Activated naive CD4-positive, alpha-beta T cell treated with anti-CD3 and anti-CD28 coated beads, Interleukin-2, amount 50 U/mL, for 16 hours (primary cell): ENCODE measurements around the gene NSUN7.
"Not testable (repeated sequence)": the region's sequence is repeated elsewhere in the genome, so short reads cannot be mapped to it uniquely, and the experiment has no call there.

ENCODE experiments used
- DNase-seq: peaks from one replicate; pipeline ENCODE4 v3.0.0-alpha.2; 2020

The NSUN7 gene

GRCh38 chr4:40749717-40750460, at the start of gene NSUN7:
NSUN7 (plus strand) TSS chr4:40749955; CDS start chr4:40750694, 739 bp downstream.
- peak; percentile 34 for DNase-seq

GRCh38 chr4:40702137-40702799, 47.5 kb upstream of the NSUN7 start:
- DNase-seq: no peak

GRCh38 chr4:40702800-40703151, 47.0 kb upstream of the NSUN7 start:
- no peak for DNase-seq

GRCh38 chr4:40704073-40704472, 45.7 kb upstream of the NSUN7 start:
- no peak for DNase-seq

- no peak for DNase-seq
These were observed 39.1 kb upstream of the NSUN7 start for GRCh38 chr4:40710484-40711254.

- DNase-seq: not testable (repeated sequence)
These were observed 36.8 kb upstream of the NSUN7 start for GRCh38 chr4:40713001-40713400.

GRCh38 chr4:40713798-40714197, 36.0 kb upstream of the NSUN7 start:
- DNase-seq: no peak

- no peak for DNase-seq
These were observed 31.2 kb upstream of the NSUN7 start for GRCh38 chr4:40718586-40718985.

GRCh38 chr4:40719008-40719623, 30.6 kb upstream of the NSUN7 start:
- DNase-seq: no peak

- no peak for DNase-seq
These were observed 29.4 kb upstream of the NSUN7 start for GRCh38 chr4:40720351-40720750.

GRCh38 chr4:40720916-40721315, 28.8 kb upstream of the NSUN7 start:
- no peak for DNase-seq

GRCh38 chr4:40721730-40722171, 28.0 kb upstream of the NSUN7 start:
- no peak for DNase-seq

GRCh38 chr4:40722576-40723161, 27.1 kb upstream of the NSUN7 start:
- no peak for DNase-seq

GRCh38 chr4:40723728-40724127, 26.0 kb upstream of the NSUN7 start:
- no peak for DNase-seq

GRCh38 chr4:40728333-40728732, 21.4 kb upstream of the NSUN7 start:
- no peak for DNase-seq

GRCh38 chr4:40729555-40729954, 20.2 kb upstream of the NSUN7 start:
- no peak for DNase-seq

GRCh38 chr4:40730091-40730679, 19.6 kb upstream of the NSUN7 start:
- DNase-seq: no peak

- DNase-seq: no peak
These were observed 18.4 kb upstream of the NSUN7 start for GRCh38 chr4:40731361-40731760.

- no peak for DNase-seq
These were observed 17.9 kb upstream of the NSUN7 start for GRCh38 chr4:40731792-40732245.

GRCh38 chr4:40733752-40734151, 16.0 kb upstream of the NSUN7 start:
- DNase-seq: no peak

- no peak for DNase-seq
These were observed 15.3 kb upstream of the NSUN7 start for GRCh38 chr4:40734497-40734896.

- no peak for DNase-seq
These were observed 12.8 kb upstream of the NSUN7 start for GRCh38 chr4:40736910-40737309.
